GM21360 (cell line): ENCODE measurements around the gene RNF34.
"Not testable (repeated sequence)": the region's sequence is repeated elsewhere in the genome, so short reads cannot be mapped to it uniquely, and the experiment has no call there.

ENCODE experiments used
- ATAC-seq: cut with Tn5 transposase; IDR thresholded peaks from one replicate; pipeline ENCODE4 v1.9.1; 2021; ENCODE audit warnings: mild to moderate bottlenecking, moderate library complexity; ENCODE audit not compliant: unreplicated experiment

Gene RNF34

GRCh38 chr12:121399391-121400331 is at the start of gene RNF34:
RNF34 (plus strand) TSS chr12:121400118; CDS start chr12:121400213, 95 bp downstream.
- ATAC-seq, result peak; percentile 90

GRCh38 chr12:121351820-121352681 is 47.9 kb upstream of the RNF34 start, which contains the start of gene ANAPC5:
ANAPC5 (minus strand) TSS chr12:121352411; CDS start chr12:121352340, 71 bp downstream.
- ATAC-seq, result peak; percentile 97

- no peak for ATAC-seq
Observed at GRCh38 chr12:121352682-121353018, 47.3 kb upstream of the RNF34 start.

GRCh38 chr12:121355818-121356217 is 44.1 kb upstream of the RNF34 start:
- no peak for ATAC-seq

- no peak for ATAC-seq
Observed at GRCh38 chr12:121356657-121357056, 43.3 kb upstream of the RNF34 start.

GRCh38 chr12:121357331-121357730 is 42.6 kb upstream of the RNF34 start:
- ATAC-seq, result no peak

GRCh38 chr12:121358073-121358472 is 41.8 kb upstream of the RNF34 start:
- no peak for ATAC-seq

GRCh38 chr12:121364683-121365121 is 35.2 kb upstream of the RNF34 start:
- ATAC-seq, result no peak

- ATAC-seq, result no peak
Observed at GRCh38 chr12:121365416-121366062, 34.4 kb upstream of the RNF34 start.

GRCh38 chr12:121366063-121366459 is 33.9 kb upstream of the RNF34 start:
- no peak for ATAC-seq

GRCh38 chr12:121371404-121371803 is 28.5 kb upstream of the RNF34 start:
- ATAC-seq, result no peak

- ATAC-seq, result no peak
Observed at GRCh38 chr12:121373755-121374154, 26.2 kb upstream of the RNF34 start.

- ATAC-seq, result not testable (repeated sequence)
Observed at GRCh38 chr12:121374336-121374735, 25.6 kb upstream of the RNF34 start.

- not testable (repeated sequence) for ATAC-seq
Observed at GRCh38 chr12:121374945-121375584, 24.9 kb upstream of the RNF34 start.

- no peak for ATAC-seq
Observed at GRCh38 chr12:121376754-121377697, 22.9 kb upstream of the RNF34 start.

GRCh38 chr12:121378736-121379135 is 21.2 kb upstream of the RNF34 start:
- no peak for ATAC-seq

GRCh38 chr12:121379945-121380344 is 20.0 kb upstream of the RNF34 start:
- no peak for ATAC-seq

- ATAC-seq, result no peak
Observed at GRCh38 chr12:121383601-121384021, 16.3 kb upstream of the RNF34 start.

GRCh38 chr12:121384891-121385290 is 15.0 kb upstream of the RNF34 start:
- ATAC-seq, result not testable (repeated sequence)
